Activated naive CD4-positive, alpha-beta T cell treated with anti-CD3 and anti-CD28 coated beads for 36 hours (primary cell): ENCODE results near the gene SINHCAF. TPM values are rescaled to one million over a fixed set of nuclear protein-coding genes. Genes with fewer than 3 reads are reported as not detected.
A peak's percentile ranks its signal among the peaks of the same experiment; 100 is the strongest.

ENCODE experiments used
- CTCF ChIA-PET: fragments of 350-600 bp; sonication (Branson Sonifier 250); formaldehyde crosslinking; loops from one replicate; lab custom pipeline; 2021; ENCODE audit warnings: antibody characterized with exemption; lab: Charles Lee
- DNase-seq: peaks from one replicate; pipeline ENCODE4 v3.0.0-alpha.2; 2020
- H3K27ac Mint-ChIP-seq: one replicate; pipeline ENCODE4 v1.8.0; 2021; ENCODE audit warnings: mild to moderate bottlenecking, mixed read lengths
- H3K27me3 Mint-ChIP-seq: one replicate; pipeline ENCODE4 v1.8.0; 2021; ENCODE audit warnings: low read depth, mixed read lengths
- H3K36me3 Mint-ChIP-seq: one replicate; pipeline ENCODE4 v1.8.0; 2021; ENCODE audit warnings: low read depth, mixed read lengths
- H3K4me1 Mint-ChIP-seq: one replicate; pipeline ENCODE4 v1.8.0; 2021; ENCODE audit warnings: low read depth, mixed read lengths
- H3K4me3 Mint-ChIP-seq: one replicate; pipeline ENCODE4 v1.8.0; 2021; ENCODE audit warnings: mild to moderate bottlenecking, moderate library complexity, mixed read lengths
- H3K9me3 Mint-ChIP-seq: one replicate; pipeline ENCODE4 v1.8.0; 2021; ENCODE audit warnings: mixed read lengths
- intact Hi-C: fragments of 100-400 bp; cut with micrococcal nuclease; formaldehyde crosslinking; loops from one replicate; pipeline ENCODE4 v1.15.1; 2023
- total RNA-seq, 2 experiments: library from RNA; stranded (reverse); gene quantifications; one replicate each; pipeline ENCODE4 v1.2.3, GENCODE V29; 2021

SINHCAF gene
- total RNA-seq, 2 experiments from 2014 or later, result 158 to 169 TPM

GRCh38 chr12:31298922-31299321 lies 27.0 kb downstream of the SINHCAF start:
- intact Hi-C loops, result loop anchor here (2.0 kb wide), 1 partner anchor 18 kb away; no protein-coding TSS in a partner anchor
- CTCF ChIA-PET, result interaction anchor here (1.0 to 3.4 kb wide), 2 partner anchors 20 to 27 kb away, joined by 3 to 17 read pairs; no protein-coding TSS in a partner anchor
- H3K27ac Mint-ChIP-seq, result peak overlapping the region; percentile 83
- no peaks in the 10 kb centered on the region for H3K27me3 Mint-ChIP-seq
- H3K36me3 Mint-ChIP-seq, result peaks cover 49% of the 10 kb centered on the region
- H3K4me1 Mint-ChIP-seq, result peaks cover 42% of the 10 kb centered on the region
- no peak for DNase-seq
- H3K4me3 Mint-ChIP-seq, result no peak overlapping the region
- no peaks in the 10 kb centered on the region for H3K9me3 Mint-ChIP-seq

GRCh38 chr12:31298515-31298910 lies 27.4 kb downstream of the SINHCAF start:
- intact Hi-C loops, result loop anchor here (2.0 kb wide), 1 partner anchor 18 kb away; no protein-coding TSS in a partner anchor
- peaks cover 40% of the 10 kb centered on the region for H3K4me1 Mint-ChIP-seq
- no peak for DNase-seq
- H3K9me3 Mint-ChIP-seq, result no peaks in the 10 kb centered on the region
- no peak overlapping the region for H3K4me3 Mint-ChIP-seq
- H3K27ac Mint-ChIP-seq, result peak overlapping the region; percentile 83
- CTCF ChIA-PET, result interaction anchor here (1.0 to 3.4 kb wide), 2 partner anchors 21 to 27 kb away, joined by 3 to 17 read pairs; no protein-coding TSS in a partner anchor
- H3K36me3 Mint-ChIP-seq, result peaks cover 50% of the 10 kb centered on the region
- H3K27me3 Mint-ChIP-seq, result no peaks in the 10 kb centered on the region

DNA sequence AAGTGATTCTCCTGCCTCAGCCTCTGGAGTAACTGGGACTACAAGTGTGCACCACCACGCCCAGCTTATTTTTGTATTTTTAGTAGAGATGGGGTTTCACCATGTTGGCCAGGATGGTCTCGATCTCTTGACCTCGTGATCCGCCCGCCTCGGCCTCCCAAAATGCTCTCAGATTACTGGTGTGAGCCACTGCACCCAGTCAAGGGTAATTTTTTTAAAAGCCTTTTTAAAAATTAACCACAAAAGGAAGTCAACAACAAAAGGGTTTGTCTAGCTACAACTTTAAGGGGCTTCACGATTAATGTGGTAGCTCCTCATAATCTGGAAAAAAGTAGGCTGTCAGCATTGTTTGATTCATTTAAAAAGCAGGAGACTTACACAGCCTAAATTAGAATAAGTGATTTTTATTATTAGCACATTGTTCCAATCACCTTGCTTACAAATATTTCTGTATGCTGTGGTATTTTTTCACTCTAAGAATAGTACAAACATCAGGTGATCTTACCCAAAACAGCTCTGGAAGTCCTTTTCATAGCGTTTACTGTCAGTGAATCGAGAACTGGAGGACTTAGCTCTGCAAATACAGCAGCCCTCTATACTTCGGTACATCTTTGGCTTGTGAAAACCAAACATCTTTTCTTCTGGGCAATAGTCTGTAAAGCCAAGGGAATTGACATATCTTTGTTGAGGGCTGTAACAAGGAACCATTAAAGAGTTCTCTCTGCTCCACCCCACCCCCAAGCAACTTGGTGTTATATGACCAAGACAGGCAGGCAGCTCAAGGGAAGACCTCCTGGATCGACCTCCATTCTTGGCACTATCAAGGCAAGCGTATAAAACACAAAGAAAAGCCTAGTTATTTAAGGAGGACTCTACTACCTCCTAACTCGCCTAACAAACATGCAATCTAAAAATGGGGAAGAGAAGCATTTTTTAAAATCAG lies 28.1 kb downstream of the SINHCAF start:
- Mint-ChIP-seq H3K27ac (peak overlapping the region; percentile 83), H3K4me3 (no peak overlapping the region), H3K9me3 (no peaks in the 10 kb centered on the region), H3K36me3 (peaks cover 51% of the 10 kb centered on the region), H3K4me1 (peaks cover 35% of the 10 kb centered on the region), H3K27me3 (no peaks in the 10 kb centered on the region)
- no peak for DNase-seq
- CTCF ChIA-PET, result interaction anchor here (0.7 to 3.4 kb wide), 3 partner anchors 22 to 47 kb away, joined by 3 to 17 read pairs (median 4); no protein-coding TSS in a partner anchor
- intact Hi-C loops, result loop anchor here (2.0 kb wide), 1 partner anchor 19 kb away; no protein-coding TSS in a partner anchor

GRCh38 chr12:31289441-31289840 lies 36.5 kb downstream of the SINHCAF start:
- no peak for DNase-seq
- H3K4me1 Mint-ChIP-seq, result no peaks in the 10 kb centered on the region
- no peaks in the 10 kb centered on the region for H3K9me3 Mint-ChIP-seq
- no peak overlapping the region for H3K4me3 Mint-ChIP-seq
- H3K27ac Mint-ChIP-seq, result no peak overlapping the region
- CTCF ChIA-PET, result interaction anchor here (0.6 to 1.5 kb wide), 3 partner anchors 15 to 1423 kb away, joined by 3 to 8 read pairs (median 3); no protein-coding TSS in a partner anchor
- H3K36me3 Mint-ChIP-seq, result peaks cover 56% of the 10 kb centered on the region
- H3K27me3 Mint-ChIP-seq, result no peaks in the 10 kb centered on the region
- intact Hi-C loops, result no loop called here

DNA sequence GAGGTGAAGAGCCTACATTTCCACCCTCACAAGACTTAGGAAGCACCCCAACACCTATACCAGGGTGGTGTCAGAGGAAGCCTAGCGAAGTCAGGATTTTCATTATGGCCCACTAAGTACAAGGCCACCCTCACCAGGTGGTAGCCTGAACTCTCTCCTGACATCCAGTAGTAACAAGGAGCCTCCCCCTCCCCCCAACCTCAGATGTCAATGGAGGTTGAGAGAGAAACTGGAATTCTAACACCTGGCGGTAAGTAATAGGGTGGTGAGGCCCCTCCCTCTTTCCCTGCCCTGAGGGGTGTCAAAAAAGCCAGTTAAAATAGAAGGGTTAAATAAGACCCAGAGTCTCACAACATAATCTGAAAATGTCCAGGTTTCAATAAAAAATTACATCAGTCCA lies 37.6 kb downstream of the SINHCAF start:
- H3K9me3 Mint-ChIP-seq, result no peaks in the 10 kb centered on the region
- H3K27me3 Mint-ChIP-seq, result no peaks in the 10 kb centered on the region
- intact Hi-C loops, result no loop called here
- peak overlapping the region; percentile 4 for H3K27ac Mint-ChIP-seq
- H3K36me3 Mint-ChIP-seq, result peaks cover 54% of the 10 kb centered on the region
- H3K4me1 Mint-ChIP-seq, result no peaks in the 10 kb centered on the region
- H3K4me3 Mint-ChIP-seq, result no peak overlapping the region
- DNase-seq, result no peak
- CTCF ChIA-PET, result no interaction called here

DNA sequence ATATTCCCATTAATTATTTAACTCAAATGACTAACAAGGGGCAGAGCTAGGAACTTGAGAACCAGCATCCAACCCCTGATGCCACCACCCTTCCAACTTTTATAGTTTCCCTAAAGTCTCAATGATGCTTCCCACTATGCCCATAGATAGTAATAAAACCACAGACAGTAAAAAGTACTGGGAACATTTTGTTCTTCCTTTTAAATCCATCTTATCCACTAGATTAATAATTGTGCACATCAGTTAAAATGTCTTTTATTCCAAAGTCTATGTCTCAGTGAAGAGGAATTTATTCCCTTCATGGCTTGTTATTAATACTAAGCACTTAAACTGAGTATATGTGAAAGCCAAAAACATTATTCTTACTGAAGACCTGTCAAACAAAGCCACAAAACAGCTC lies 45.8 kb downstream of the SINHCAF start:
- CTCF ChIA-PET, result no interaction called here
- intact Hi-C loops, result no loop called here
- Mint-ChIP-seq H3K36me3 (peaks cover 36% of the 10 kb centered on the region), H3K4me3 (no peak overlapping the region), H3K4me1 (no peaks in the 10 kb centered on the region), H3K27me3 (no peaks in the 10 kb centered on the region), H3K27ac (no peak overlapping the region), H3K9me3 (no peaks in the 10 kb centered on the region)
- no peak for DNase-seq

GRCh38 chr12:31279390-31279924 lies 46.5 kb downstream of the SINHCAF start:
- intact Hi-C loops, result no loop called here
- no peaks in the 10 kb centered on the region for H3K4me1 Mint-ChIP-seq
- H3K36me3 Mint-ChIP-seq, result peaks cover 35% of the 10 kb centered on the region
- H3K9me3 Mint-ChIP-seq, result no peaks in the 10 kb centered on the region
- no peak overlapping the region for H3K4me3 Mint-ChIP-seq
- no peak for DNase-seq
- H3K27ac Mint-ChIP-seq, result no peak overlapping the region
- CTCF ChIA-PET, result no interaction called here
- no peaks in the 10 kb centered on the region for H3K27me3 Mint-ChIP-seq

- peaks cover 34% of the 10 kb centered on the region for H3K36me3 Mint-ChIP-seq
- H3K27ac Mint-ChIP-seq, result peak overlapping the region; percentile 59
- no peaks in the 10 kb centered on the region for H3K9me3 Mint-ChIP-seq
- no peak for DNase-seq
- CTCF ChIA-PET, result no interaction called here
- no peaks in the 10 kb centered on the region for H3K4me1 Mint-ChIP-seq
- H3K4me3 Mint-ChIP-seq, result no peak overlapping the region
- intact Hi-C loops, result no loop called here
- no peaks in the 10 kb centered on the region for H3K27me3 Mint-ChIP-seq
Observed at GRCh38 chr12:31278832-31279231, 47.1 kb downstream of the SINHCAF start.

DNA sequence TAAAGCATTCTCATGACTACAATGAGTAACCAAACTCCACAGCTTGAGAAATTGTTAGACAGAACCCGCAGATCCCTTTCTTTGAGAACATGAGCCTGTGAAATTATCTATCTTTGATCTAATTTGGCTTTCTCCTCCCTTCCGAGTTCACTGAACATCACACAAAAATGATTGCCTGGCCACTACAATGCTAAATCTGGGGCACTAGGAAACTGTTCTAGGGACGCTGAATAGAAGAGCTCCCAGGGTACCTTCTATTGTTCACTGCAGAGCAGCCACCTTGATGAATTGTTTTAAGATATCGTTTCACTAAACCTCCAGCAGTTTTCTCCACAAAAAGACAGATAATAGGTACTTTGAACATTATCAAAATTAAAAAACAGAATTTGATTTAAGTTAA lies 47.5 kb downstream of the SINHCAF start:
- H3K9me3 Mint-ChIP-seq, result no peaks in the 10 kb centered on the region
- H3K27ac Mint-ChIP-seq, result no peak overlapping the region
- no peak overlapping the region for H3K4me3 Mint-ChIP-seq
- no peaks in the 10 kb centered on the region for H3K27me3 Mint-ChIP-seq
- intact Hi-C loops, result no loop called here
- CTCF ChIA-PET, result no interaction called here
- H3K4me1 Mint-ChIP-seq, result no peaks in the 10 kb centered on the region
- DNase-seq, result no peak
- H3K36me3 Mint-ChIP-seq, result peaks cover 32% of the 10 kb centered on the region

DNA sequence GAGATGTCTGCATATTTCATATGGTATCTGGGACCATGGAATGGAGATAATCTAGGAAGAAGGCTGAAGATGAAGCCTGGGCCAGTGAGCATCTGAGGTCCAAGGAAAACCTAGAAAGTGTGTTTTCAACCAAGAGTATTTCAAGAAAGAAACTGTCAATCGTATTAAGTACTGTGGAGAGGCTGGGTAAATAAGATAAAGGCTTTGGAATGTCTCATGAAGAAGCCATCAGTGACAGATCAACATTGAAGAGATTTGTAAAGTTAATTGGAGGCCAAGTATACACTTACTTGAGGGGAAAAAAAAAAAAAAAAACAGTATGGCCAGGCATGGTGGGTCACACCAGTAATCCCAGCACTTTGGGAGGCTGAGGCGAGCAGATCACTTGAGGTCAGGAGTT lies 48.9 kb downstream of the SINHCAF start:
- DNase-seq, result no peak
- intact Hi-C loops, result no loop called here
- Mint-ChIP-seq H3K27me3 (no peaks in the 10 kb centered on the region), H3K36me3 (peaks cover 26% of the 10 kb centered on the region), H3K4me1 (no peaks in the 10 kb centered on the region), H3K4me3 (no peak overlapping the region), H3K9me3 (no peaks in the 10 kb centered on the region), H3K27ac (peak overlapping the region; percentile 56)
- CTCF ChIA-PET, result no interaction called here

DNA sequence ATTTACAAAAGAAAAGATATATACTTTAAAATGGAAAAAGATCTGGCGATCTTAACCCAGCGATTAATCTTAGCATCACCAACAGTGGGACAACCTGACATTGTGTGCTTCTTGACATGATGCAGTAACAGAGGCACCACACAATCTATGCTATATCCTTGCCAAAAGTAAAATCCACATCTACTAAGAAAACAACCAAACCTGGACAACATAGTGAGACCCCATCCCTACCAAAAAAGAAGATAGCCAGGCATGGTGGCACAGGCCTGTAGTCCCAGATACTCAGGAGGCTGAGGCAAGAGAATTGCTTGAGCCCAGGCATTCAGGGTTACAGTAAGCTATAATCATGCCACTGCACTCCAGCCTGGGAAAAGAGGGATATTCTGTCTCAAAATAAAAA lies 50.5 kb downstream of the SINHCAF start:
- no peaks in the 10 kb centered on the region for H3K27me3 Mint-ChIP-seq
- no peak overlapping the region for H3K4me3 Mint-ChIP-seq
- no peak overlapping the region for H3K27ac Mint-ChIP-seq
- no peaks in the 10 kb centered on the region for H3K4me1 Mint-ChIP-seq
- peaks cover 23% of the 10 kb centered on the region for H3K36me3 Mint-ChIP-seq
- intact Hi-C loops, result no loop called here
- DNase-seq, result no peak
- H3K9me3 Mint-ChIP-seq, result no peaks in the 10 kb centered on the region
- CTCF ChIA-PET, result no interaction called here

GRCh38 chr12:31274520-31275300 lies 51.2 kb downstream of the SINHCAF start:
- Mint-ChIP-seq H3K27ac (peak overlapping the region; percentile 47), H3K36me3 (peaks cover 28% of the 10 kb centered on the region), H3K27me3 (no peaks in the 10 kb centered on the region), H3K4me1 (no peaks in the 10 kb centered on the region), H3K9me3 (no peaks in the 10 kb centered on the region), H3K4me3 (no peak overlapping the region)
- intact Hi-C loops, result no loop called here
- DNase-seq, result no peak
- CTCF ChIA-PET, result interaction anchor here (1.0 kb wide), 1 partner anchor 15 kb away, joined by 3 read pairs; no protein-coding TSS in a partner anchor
